SK-N-SH treated with all-trans-retinoic acid at 6 μM for 48 hours (cell line): Measurements from ENCODE around the gene LEMD3.

Source experiments
- CSRNP3 ChIP-seq: fragments of 250-450 bp; sonication (Bioruptor Pico); IDR thresholded peaks from 2 replicates; pipeline ENCODE4 v1.5.1; 2021; ENCODE audit warnings: mild to moderate bottlenecking, moderate library complexity
- ESRRG ChIP-seq: fragments of 250-450 bp; sonication (Bioruptor Pico); IDR thresholded peaks from 2 replicates; pipeline ENCODE4 v1.6.1; 2021; ENCODE audit warnings: mild to moderate bottlenecking
- TCF4 ChIP-seq: fragments of 250-450 bp; sonication (Bioruptor Pico); IDR thresholded peaks from 2 replicates; pipeline ENCODE4 v1.8.0; 2021; ENCODE audit warnings: mild to moderate bottlenecking, moderate library complexity, borderline replicate concordance
- ZNF8 ChIP-seq: fragments of 450-650 bp; formaldehyde crosslinking; IDR thresholded peaks from 2 replicates; pipeline ENCODE4 v1.5.0; 2020; ENCODE audit warnings: mild to moderate bottlenecking, moderate library complexity
- TF ChIP-seq, protein P1 (sequence below): fragments of 250-450 bp; sonication (Bioruptor Pico); IDR thresholded peaks from 2 replicates; pipeline ENCODE4 v1.5.1; 2020; ENCODE audit warnings: low read depth, mild to moderate bottlenecking, moderate library complexity
- TF ChIP-seq, protein P2 (sequence below): fragments of 250-450 bp; sonication (Bioruptor Pico); IDR thresholded peaks from 2 replicates; pipeline ENCODE4 v1.5.0; 2020; ENCODE audit warnings: mild to moderate bottlenecking, moderate library complexity
- TF ChIP-seq, protein P3 (sequence below): fragments of 250-450 bp; sonication (Bioruptor Pico); IDR thresholded peaks from 2 replicates; pipeline ENCODE4 v1.8.0; 2020; ENCODE audit warnings: mild to moderate bottlenecking, moderate library complexity, borderline replicate concordance

DNA sequence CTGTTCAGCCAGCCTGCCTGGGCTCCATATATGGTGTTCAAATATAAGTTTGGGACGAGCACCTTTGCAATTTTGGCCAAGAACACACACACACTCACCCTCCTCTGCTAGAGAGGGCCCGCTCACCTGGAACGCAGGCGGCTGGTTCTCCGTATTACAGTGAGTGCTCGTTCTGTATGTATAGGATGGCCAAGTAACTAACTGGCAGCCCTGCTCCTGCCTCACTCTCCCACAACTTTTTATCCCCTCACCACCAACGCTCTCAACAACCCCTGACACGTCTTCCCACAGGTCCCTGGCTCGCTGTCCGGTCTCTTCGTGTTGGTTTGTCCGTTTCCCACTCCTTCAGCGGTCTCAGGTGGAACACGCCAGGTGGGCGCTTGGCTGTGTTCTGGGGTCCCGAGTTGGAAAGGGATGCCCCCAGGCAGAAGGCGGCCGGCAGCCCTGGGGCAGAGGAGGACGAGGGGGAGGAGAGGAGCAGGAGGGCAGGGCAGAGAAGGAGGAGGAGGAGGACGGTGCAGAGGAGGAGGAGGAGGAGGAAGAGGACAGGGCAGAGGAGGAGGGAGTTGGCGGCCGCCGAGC, 108.7 kb downstream of the LEMD3 start:
- TF ChIP-seq ZNF8 (CRISPR knock-in tag) (no peak), TCF4 (CRISPR knock-in tag) (no peak), ESRRG (CRISPR knock-in tag) (no peak), CSRNP3 (CRISPR knock-in tag) (no peak)
- TF ChIP-seq, protein P1, sequence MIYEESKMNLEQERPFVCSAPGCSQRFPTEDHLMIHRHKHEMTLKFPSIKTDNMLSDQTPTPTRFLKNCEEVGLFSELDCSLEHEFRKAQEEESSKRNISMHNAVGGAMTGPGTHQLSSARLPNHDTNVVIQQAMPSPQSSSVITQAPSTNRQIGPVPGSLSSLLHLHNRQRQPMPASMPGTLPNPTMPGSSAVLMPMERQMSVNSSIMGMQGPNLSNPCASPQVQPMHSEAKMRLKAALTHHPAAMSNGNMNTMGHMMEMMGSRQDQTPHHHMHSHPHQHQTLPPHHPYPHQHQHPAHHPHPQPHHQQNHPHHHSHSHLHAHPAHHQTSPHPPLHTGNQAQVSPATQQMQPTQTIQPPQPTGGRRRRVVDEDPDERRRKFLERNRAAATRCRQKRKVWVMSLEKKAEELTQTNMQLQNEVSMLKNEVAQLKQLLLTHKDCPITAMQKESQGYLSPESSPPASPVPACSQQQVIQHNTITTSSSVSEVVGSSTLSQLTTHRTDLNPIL: no peak
- TF ChIP-seq, protein P2, sequence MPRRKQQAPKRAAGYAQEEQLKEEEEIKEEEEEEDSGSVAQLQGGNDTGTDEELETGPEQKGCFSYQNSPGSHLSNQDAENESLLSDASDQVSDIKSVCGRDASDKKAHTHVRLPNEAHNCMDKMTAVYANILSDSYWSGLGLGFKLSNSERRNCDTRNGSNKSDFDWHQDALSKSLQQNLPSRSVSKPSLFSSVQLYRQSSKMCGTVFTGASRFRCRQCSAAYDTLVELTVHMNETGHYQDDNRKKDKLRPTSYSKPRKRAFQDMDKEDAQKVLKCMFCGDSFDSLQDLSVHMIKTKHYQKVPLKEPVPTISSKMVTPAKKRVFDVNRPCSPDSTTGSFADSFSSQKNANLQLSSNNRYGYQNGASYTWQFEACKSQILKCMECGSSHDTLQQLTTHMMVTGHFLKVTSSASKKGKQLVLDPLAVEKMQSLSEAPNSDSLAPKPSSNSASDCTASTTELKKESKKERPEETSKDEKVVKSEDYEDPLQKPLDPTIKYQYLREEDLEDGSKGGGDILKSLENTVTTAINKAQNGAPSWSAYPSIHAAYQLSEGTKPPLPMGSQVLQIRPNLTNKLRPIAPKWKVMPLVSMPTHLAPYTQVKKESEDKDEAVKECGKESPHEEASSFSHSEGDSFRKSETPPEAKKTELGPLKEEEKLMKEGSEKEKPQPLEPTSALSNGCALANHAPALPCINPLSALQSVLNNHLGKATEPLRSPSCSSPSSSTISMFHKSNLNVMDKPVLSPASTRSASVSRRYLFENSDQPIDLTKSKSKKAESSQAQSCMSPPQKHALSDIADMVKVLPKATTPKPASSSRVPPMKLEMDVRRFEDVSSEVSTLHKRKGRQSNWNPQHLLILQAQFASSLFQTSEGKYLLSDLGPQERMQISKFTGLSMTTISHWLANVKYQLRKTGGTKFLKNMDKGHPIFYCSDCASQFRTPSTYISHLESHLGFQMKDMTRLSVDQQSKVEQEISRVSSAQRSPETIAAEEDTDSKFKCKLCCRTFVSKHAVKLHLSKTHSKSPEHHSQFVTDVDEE (CRISPR knock-in tag): no peak
- TF ChIP-seq, protein P3, sequence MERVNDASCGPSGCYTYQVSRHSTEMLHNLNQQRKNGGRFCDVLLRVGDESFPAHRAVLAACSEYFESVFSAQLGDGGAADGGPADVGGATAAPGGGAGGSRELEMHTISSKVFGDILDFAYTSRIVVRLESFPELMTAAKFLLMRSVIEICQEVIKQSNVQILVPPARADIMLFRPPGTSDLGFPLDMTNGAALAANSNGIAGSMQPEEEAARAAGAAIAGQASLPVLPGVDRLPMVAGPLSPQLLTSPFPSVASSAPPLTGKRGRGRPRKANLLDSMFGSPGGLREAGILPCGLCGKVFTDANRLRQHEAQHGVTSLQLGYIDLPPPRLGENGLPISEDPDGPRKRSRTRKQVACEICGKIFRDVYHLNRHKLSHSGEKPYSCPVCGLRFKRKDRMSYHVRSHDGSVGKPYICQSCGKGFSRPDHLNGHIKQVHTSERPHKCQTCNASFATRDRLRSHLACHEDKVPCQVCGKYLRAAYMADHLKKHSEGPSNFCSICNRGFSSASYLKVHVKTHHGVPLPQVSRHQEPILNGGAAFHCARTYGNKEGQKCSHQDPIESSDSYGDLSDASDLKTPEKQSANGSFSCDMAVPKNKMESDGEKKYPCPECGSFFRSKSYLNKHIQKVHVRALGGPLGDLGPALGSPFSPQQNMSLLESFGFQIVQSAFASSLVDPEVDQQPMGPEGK: no peak
